HL-60 (cell line): ENCODE measurements around the gene IFIT1B.

Source experiments
- GABPA ChIP-seq: IDR thresholded peaks from 2 replicates; pipeline ENCODE4 v1.6.1; 2012; ENCODE audit warnings: low read depth
- TF ChIP-seq, protein P1 (sequence below): IDR thresholded peaks from one replicate; pipeline ENCODE4 v1.5.1; 2011; ENCODE audit warnings: low read length, control low read depth, inconsistent platforms; ENCODE audit not compliant: insufficient read depth
- TF ChIP-seq, protein P2 (sequence below): IDR thresholded peaks from 2 replicates; pipeline ENCODE4 v1.6.1; 2012; ENCODE audit warnings: low read depth; ENCODE audit not compliant: insufficient replicate concordance

GRCh38 chr10:89337484-89337883, 40.4 kb upstream of the IFIT1B start:
- TF ChIP-seq, protein P1, sequence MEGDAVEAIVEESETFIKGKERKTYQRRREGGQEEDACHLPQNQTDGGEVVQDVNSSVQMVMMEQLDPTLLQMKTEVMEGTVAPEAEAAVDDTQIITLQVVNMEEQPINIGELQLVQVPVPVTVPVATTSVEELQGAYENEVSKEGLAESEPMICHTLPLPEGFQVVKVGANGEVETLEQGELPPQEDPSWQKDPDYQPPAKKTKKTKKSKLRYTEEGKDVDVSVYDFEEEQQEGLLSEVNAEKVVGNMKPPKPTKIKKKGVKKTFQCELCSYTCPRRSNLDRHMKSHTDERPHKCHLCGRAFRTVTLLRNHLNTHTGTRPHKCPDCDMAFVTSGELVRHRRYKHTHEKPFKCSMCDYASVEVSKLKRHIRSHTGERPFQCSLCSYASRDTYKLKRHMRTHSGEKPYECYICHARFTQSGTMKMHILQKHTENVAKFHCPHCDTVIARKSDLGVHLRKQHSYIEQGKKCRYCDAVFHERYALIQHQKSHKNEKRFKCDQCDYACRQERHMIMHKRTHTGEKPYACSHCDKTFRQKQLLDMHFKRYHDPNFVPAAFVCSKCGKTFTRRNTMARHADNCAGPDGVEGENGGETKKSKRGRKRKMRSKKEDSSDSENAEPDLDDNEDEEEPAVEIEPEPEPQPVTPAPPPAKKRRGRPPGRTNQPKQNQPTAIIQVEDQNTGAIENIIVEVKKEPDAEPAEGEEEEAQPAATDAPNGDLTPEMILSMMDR: no peak
- TF ChIP-seq, protein P2, sequence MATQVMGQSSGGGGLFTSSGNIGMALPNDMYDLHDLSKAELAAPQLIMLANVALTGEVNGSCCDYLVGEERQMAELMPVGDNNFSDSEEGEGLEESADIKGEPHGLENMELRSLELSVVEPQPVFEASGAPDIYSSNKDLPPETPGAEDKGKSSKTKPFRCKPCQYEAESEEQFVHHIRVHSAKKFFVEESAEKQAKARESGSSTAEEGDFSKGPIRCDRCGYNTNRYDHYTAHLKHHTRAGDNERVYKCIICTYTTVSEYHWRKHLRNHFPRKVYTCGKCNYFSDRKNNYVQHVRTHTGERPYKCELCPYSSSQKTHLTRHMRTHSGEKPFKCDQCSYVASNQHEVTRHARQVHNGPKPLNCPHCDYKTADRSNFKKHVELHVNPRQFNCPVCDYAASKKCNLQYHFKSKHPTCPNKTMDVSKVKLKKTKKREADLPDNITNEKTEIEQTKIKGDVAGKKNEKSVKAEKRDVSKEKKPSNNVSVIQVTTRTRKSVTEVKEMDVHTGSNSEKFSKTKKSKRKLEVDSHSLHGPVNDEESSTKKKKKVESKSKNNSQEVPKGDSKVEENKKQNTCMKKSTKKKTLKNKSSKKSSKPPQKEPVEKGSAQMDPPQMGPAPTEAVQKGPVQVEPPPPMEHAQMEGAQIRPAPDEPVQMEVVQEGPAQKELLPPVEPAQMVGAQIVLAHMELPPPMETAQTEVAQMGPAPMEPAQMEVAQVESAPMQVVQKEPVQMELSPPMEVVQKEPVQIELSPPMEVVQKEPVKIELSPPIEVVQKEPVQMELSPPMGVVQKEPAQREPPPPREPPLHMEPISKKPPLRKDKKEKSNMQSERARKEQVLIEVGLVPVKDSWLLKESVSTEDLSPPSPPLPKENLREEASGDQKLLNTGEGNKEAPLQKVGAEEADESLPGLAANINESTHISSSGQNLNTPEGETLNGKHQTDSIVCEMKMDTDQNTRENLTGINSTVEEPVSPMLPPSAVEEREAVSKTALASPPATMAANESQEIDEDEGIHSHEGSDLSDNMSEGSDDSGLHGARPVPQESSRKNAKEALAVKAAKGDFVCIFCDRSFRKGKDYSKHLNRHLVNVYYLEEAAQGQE: no peak
- no peak for TF ChIP-seq GABPA
